ENCODE measurements around the gene PLCZ1. TPM values are rescaled to one million over a fixed set of nuclear protein-coding genes. Genes with fewer than 3 reads are reported as not detected.
"Not testable (repeated sequence)": the region's sequence is repeated elsewhere in the genome, so short reads cannot be mapped to it uniquely, and the experiment has no call there.

The PLCZ1 gene
- total and polyA plus RNA-seq, 8 donors: not detected

DNA sequence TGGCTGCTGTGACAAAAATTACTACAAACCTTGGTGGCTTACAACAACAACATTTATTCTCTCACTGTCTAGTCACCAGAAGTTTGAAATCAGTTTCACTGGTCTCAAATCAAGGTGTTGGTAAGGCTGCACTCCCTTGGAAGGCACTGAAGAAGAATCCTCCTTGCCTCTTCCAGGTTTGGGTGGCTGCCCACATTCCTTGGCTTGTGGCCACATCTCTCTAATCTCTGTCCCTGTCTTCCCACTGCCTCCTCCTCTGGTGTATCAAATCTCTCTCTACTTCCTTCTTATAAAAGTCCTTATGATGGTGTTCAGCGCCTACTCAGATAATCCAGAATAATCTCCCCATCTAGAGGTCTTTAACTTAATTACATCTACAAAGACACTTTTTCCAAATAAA is 31.0 kb downstream of the PLCZ1 start:
- 88 to 93% methylated on average over 1 of the region's 1 CpG for WGBS, 2 donors
- Histone ChIP-seq H3K9me3 (no peaks in the 10 kb centered on the region), H3K4me3 (no peak overlapping the region), H3K4me1 (no peaks in the 10 kb centered on the region), H3K27me3 (no peaks in the 10 kb centered on the region), H3K36me3 (no peaks in the 10 kb centered on the region), H3K27ac (no peak overlapping the region)
- TF ChIP-seq, protein P1, sequence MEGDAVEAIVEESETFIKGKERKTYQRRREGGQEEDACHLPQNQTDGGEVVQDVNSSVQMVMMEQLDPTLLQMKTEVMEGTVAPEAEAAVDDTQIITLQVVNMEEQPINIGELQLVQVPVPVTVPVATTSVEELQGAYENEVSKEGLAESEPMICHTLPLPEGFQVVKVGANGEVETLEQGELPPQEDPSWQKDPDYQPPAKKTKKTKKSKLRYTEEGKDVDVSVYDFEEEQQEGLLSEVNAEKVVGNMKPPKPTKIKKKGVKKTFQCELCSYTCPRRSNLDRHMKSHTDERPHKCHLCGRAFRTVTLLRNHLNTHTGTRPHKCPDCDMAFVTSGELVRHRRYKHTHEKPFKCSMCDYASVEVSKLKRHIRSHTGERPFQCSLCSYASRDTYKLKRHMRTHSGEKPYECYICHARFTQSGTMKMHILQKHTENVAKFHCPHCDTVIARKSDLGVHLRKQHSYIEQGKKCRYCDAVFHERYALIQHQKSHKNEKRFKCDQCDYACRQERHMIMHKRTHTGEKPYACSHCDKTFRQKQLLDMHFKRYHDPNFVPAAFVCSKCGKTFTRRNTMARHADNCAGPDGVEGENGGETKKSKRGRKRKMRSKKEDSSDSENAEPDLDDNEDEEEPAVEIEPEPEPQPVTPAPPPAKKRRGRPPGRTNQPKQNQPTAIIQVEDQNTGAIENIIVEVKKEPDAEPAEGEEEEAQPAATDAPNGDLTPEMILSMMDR (IDR thresholded peaks at IDR 0.05): no peak
- ATAC-seq (no peak), DNase-seq (no peak), FAIRE-seq (no peak)
- intact Hi-C loops (cut with DNase I): no loop called here

DNA sequence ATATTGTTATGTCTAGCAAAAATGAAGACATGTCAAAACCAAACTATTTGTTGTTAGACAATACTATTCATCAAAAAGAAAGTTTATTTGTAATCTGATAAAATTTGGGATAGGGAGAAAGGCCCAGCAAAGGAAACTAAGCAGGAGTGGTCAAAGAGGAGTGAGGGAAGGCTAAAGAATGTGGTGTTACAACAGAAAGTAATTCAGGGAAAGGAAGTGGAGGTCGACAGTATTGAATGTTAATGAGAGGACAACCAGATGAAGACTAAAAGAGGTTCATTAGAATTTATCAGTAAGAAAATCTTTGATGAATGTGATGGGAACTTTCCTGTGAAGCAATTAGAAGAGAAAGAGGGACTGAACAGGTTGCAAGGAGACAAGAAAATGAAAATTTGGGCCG is 33.9 kb downstream of the PLCZ1 start:
- FAIRE-seq: no peak

DNA sequence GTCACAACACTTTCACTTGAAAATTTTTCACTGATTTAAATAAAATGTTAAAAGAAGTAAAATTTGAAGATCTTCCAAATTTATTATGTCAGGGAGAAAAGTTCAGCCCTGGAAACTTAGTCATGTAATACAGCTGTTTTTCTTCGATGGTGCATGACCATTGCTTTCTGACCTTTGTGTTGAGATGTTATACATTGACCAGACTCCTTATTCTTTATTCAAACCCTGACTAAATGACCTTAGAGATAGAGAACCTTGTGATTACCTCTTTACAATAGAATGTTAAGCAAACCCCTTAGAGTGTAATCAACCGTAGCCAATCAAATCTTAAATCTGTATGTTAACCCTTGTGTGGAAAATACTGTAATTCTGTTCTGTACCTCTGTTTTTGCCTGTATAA is 34.5 kb downstream of the PLCZ1 start:
- 21 to 25% methylated on average over 2 of the region's 2 CpGs for WGBS, 2 donors
- H3K9me3 ChIP-seq: no peaks in the 10 kb centered on the region
- H3K36me3 ChIP-seq: no peaks in the 10 kb centered on the region
- no peaks in the 10 kb centered on the region for H3K4me1 ChIP-seq
- intact Hi-C loops (cut with DNase I): no loop called here
- ATAC-seq: no peak
- no peak for DNase-seq
- FAIRE-seq: no peak
- H3K27me3 ChIP-seq: no peaks in the 10 kb centered on the region
- no peak overlapping the region for H3K27ac ChIP-seq
- TF ChIP-seq, protein P1 (IDR thresholded peaks at IDR 0.05): no peak
- H3K4me3 ChIP-seq: no peak overlapping the region

More for the DNA sequence above, 33.9 kb downstream of the PLCZ1 start:
- TF ChIP-seq, protein P1 (IDR thresholded peaks at IDR 0.05): no peak
- ATAC-seq: no peak
- Histone ChIP-seq H3K36me3 (no peaks in the 10 kb centered on the region), H3K4me3 (no peak overlapping the region), H3K9me3 (no peaks in the 10 kb centered on the region), H3K4me1 (no peaks in the 10 kb centered on the region), H3K27ac (no peak overlapping the region), H3K27me3 (no peaks in the 10 kb centered on the region)
- intact Hi-C loops (cut with DNase I): no loop called here
- 40 to 47% methylated on average over 2 of the region's 2 CpGs for WGBS, 2 donors
- no peak for DNase-seq

DNA sequence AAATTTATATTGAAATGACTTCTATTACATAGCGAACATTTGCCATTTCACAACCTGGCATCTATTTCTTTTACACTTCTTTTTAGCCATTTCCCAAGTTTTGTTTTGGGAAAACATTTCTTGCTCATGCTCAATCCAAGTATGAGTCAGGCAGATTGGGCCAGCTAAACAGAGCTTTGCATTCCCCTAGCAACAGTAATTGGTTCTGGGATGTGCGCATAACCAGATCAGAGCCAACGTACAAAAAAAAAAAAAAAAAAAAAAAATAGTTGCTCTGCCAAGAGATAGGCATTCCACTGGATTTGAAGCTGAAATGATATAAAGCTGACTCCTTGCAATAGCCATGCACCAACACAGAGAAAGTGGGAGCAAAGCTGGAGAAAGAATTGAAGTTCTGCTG is 37.5 kb downstream of the PLCZ1 start:
- 79 to 90% methylated on average over 3 of the region's 3 CpGs for WGBS, 2 donors
- TF ChIP-seq, protein P1 (IDR thresholded peaks at IDR 0.05): no peak
- H3K27me3 ChIP-seq: no peaks in the 10 kb centered on the region
- no peaks in the 10 kb centered on the region for H3K4me1 ChIP-seq
- H3K27ac ChIP-seq: no peak overlapping the region
- DNase-seq (no peak), FAIRE-seq (no peak), ATAC-seq (peak in 2 of 4 donors; percentile 44 to 58)
- no peaks in the 10 kb centered on the region for H3K36me3 ChIP-seq
- no peak overlapping the region for H3K4me3 ChIP-seq
- H3K9me3 ChIP-seq: no peaks in the 10 kb centered on the region
- intact Hi-C loops (cut with DNase I): no loop called here

DNA sequence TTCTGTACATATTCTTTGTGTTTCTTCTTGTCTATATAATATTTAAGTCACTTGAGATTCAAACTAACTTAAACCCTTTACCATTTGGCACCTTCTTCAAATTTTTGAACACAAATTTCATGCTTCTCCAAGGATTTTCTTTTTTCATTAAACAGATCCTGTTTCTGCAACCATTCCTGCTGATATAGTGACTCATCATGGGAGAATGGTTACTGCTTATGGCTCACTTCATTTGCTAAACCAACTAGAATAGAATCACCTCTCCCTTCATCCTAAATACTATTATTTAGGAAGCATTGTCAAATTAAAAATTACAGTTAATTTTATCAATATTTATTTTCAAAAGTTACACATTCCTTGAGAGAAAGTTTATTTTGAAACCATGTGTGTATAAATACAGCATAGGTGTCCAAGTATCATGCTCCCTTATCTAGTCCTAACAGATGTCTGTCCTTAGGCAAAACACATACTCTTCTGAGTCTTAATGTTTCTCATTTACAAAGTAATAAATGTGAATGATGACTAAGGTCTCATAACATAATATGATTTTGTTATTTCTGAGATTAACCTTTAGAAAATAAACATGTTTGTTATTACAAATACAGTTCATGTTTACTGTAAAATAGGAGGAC is 40.7 kb downstream of the PLCZ1 start:
- Histone ChIP-seq H3K36me3 (no peaks in the 10 kb centered on the region), H3K9me3 (no peaks in the 10 kb centered on the region), H3K4me3 (no peak overlapping the region), H3K4me1 (no peaks in the 10 kb centered on the region), H3K27me3 (no peaks in the 10 kb centered on the region), H3K27ac (no peak overlapping the region)
- TF ChIP-seq, protein P1 (IDR thresholded peaks at IDR 0.05): no peak
- no peak for DNase-seq
- ATAC-seq: no peak
- peak; percentile 20 for FAIRE-seq
- intact Hi-C loops (cut with DNase I): no loop called here

DNA sequence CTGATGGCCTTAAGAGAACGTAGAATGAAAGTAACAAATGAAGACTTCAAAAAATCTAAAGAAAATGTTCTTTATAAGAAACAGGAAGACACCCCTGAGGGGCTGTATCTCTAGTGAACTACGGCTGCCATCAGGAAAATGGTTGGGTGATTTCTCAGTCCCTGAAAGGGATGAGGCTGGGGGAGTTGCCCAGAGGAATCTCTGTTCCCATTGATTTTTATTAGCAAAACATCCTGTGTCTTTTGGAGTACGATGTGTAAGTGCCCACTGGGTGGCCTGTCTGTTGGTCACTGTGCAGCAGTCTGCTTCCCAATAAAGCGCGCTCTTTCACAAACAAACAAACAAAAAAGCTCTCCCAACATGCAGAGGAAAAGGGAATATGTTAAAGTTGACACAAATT is 43.8 kb downstream of the PLCZ1 start:
- H3K27me3 ChIP-seq; FAIRE-seq; H3K36me3 ChIP-seq; DNase-seq; intact Hi-C loops (cut with DNase I); H3K4me1 ChIP-seq; H3K27ac ChIP-seq; ATAC-seq; H3K4me3 ChIP-seq; H3K9me3 ChIP-seq: not testable (repeated sequence)
- WGBS, 2 donors: 81 to 83% methylated on average over 5 of the region's 5 CpGs

All from pancreas (tissue), 10 donors.